ENCODE results near the gene CBFA2T3. TPM values are rescaled to one million over a fixed set of nuclear protein-coding genes. Genes with fewer than 3 reads are reported as not detected.

CBFA2T3 gene
- total RNA-seq, 1 donor from 2014 or later = not detected

DNA sequence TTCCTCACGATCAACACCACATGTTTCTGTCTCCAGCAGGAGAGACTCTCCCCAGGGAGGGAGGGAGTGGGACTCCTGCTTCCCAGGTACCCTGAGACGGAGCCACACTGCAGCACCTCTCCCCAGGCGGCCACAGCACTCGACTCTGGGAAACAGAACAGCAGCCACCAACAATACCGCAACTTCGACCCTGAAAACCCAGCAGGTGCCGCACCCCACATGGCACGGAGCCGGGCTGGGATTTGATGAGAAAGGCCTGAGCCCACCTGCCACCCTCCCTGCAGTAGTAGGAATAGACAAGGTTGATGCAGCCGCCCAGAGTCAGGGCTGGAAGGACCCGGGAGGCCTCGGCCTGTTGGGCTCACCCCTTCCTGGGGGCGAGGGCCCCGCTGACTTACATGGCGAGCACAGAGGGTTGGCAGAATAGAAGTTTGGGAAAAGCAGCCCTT lies 134.7 kb downstream of the CBFA2T3 start:
- no peak for DNase-seq (ENCODE audit: low read depth, low spot score)

- no peak for DNase-seq (ENCODE audit: low read depth, low spot score)
These were observed 135.3 kb downstream of the CBFA2T3 start for GRCh38 chr16:88841521-88842307.

- DNase-seq (ENCODE audit: low read depth, low spot score) = no peak
These were observed 136.3 kb downstream of the CBFA2T3 start for GRCh38 chr16:88840600-88841215.

DNA sequence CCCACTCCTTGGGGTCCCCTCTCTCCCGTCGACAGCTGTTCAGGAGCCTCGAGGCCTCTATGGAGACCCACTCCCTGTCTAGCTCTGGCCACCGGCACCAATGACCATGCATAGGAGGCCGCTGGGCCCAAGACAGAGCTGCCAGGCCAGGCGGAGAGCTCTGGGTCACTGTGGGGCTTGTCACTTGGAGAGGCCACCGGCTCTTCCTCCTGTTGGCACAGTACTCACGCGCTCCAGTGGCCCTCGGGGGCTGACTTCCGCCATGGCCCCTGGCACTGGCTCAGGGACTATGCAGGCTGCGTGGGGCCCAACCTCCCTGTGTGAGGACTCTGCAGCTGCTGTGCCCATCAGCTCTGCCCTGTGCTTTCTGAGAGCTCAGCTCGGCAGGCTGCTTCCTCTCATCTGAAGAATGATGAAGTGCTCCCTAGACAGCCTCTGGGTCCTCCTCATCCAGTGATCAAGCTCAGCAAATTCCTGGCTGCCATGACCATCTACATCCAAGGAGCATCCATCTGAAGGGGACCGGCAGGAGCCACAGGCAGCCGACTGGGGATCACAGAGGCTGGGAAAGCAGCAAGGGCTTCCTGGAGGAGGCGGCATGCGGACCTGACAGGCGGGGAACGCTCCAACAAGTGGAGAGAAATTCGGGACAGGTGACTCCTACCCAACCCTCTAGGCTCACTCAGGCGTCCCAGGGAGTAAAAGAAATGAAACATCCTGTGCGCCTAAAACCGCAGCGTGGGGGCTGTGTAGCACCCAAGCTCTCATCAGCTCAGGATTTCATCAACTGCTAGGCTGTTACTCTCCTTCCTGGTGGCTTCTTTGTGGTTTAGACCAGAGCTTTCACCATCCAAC lies 137.0 kb downstream of the CBFA2T3 start:
- DNase-seq (ENCODE audit: low read depth, low spot score) = no peak

DNA sequence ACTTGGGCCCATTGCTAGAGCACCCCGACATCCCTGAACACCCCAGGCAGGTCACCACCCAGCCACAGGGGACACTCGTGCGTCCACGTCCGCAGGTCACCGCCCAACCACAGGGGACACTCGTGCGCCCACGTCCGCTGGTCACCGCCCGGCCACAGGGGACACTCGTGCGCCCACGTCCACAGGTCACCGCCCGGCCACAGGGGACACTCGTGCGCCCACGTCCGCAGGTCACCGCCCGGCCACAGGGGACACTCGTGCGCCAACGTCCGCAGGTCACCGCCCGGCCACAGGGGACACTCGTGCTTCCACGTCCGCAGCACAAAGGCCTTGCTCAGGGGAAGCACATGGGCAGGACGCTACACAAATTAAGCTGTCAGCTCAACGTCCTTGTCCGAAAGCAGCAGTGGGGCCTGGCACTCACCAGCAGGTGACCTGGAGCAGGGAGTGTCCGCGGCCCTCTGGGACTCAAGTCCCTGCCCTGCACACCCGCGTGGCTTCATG lies 137.9 kb downstream of the CBFA2T3 start:
- DNase-seq (ENCODE audit: low read depth, low spot score) = no peak

- no peak for DNase-seq (ENCODE audit: low read depth, low spot score)
These were observed 138.4 kb downstream of the CBFA2T3 start for GRCh38 chr16:88838566-88838965.

- DNase-seq (ENCODE audit: low read depth, low spot score) = no peak
These were observed 139.2 kb downstream of the CBFA2T3 start for GRCh38 chr16:88837806-88838205.

DNA sequence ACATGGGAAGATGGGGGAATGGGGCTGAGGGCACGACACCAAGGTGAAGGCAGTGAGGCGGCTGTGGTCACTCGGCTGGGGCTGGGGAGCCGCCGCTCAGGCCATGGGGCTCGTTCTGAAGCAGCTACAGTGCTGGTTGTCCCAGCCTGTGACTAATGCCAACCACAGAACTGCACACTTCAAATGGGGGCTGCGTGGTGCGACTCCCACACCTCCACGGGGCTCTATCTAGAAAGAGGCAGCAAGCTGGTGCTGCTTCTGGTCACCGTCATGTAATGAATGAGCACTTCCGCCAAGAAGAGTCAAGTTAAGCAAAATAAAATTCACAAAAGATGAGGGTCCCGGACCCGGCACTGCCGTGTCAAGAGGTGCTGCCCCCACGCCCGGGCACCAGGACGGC lies 140.2 kb downstream of the CBFA2T3 start:
- DNase-seq (ENCODE audit: low read depth, low spot score) = no peak

- DNase-seq (ENCODE audit: low read depth, low spot score) = no peak
These were observed 141.2 kb downstream of the CBFA2T3 start for GRCh38 chr16:88835818-88836217.

GRCh38 chr16:88835383-88835782 lies 141.6 kb downstream of the CBFA2T3 start:
- DNase-seq (ENCODE audit: low read depth, low spot score) = no peak

- no peak for DNase-seq (ENCODE audit: low read depth, low spot score)
These were observed 142.3 kb downstream of the CBFA2T3 start for GRCh38 chr16:88834670-88835069.

DNA sequence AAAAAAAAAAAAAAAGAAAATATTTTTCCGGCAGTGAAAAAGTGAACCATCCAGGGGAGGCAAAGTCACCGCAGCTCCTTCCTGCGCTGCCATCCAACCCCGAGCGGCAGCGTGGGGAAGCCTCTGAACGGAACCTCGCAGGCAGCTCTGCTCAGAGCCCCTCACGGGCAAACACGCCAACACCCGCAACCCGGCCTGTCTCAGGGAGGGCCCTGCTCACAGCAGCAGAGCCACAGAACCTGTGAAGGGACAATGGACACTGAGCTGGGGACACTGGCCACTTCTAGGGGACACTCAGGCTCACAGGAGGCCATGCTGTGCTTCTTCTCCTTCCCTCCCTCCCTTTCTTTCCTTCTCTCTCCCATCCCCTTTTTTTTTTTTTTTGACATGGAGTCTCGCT lies 143.9 kb downstream of the CBFA2T3 start:
- DNase-seq (ENCODE audit: low read depth, low spot score) = no peak

DNA sequence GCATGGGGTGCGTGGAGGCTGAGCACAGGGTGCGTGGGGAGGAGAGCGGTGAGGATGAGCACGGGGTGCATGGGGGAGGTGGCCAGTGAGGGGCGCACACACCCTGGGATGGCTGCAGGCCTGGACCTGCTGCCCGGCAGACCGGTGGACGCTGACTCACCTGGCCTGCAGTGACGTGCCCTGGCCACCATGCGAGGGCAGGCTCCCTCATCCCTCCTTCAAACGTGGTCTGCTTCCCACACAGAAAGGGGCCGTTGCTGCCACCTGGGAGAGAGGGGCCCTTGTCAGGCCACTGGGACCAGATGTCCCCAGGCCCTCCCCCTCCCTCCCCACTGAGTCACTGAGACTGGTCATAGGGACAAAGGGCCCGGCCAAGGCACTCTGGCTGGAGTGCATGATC lies 145.2 kb downstream of the CBFA2T3 start:
- no peak for DNase-seq (ENCODE audit: low read depth, low spot score)

GRCh38 chr16:88830783-88831182 lies 146.2 kb downstream of the CBFA2T3 start:
- no peak for DNase-seq (ENCODE audit: low read depth, low spot score)

GRCh38 chr16:88830258-88830657 lies 146.7 kb downstream of the CBFA2T3 start:
- DNase-seq (ENCODE audit: low read depth, low spot score) = no peak

GRCh38 chr16:88828711-88829110 lies 148.3 kb downstream of the CBFA2T3 start:
- no peak for DNase-seq (ENCODE audit: low read depth, low spot score)

DNA sequence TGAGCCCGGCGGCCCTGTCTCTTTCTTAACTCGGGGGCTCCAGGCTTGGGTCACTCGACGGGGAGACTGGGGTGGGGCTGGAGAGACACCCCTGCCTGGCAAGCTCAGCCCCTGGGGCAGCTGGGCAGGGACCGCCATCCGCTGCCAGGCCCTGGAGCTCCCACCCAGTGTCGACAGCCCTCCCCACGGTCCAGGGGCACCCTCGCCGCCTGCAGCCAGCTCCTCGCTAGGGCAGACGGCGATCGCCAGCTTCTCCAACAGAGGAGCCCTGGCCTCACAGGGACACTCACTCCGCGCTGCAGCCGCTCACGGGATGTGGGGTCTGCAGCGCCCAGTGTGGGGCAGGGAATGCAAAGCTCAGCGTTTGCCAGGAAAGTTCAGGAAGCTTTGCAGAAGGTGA lies 149.3 kb downstream of the CBFA2T3 start:
- no peak for DNase-seq (ENCODE audit: low read depth, low spot score)

GRCh38 chr16:88826070-88826840 lies 150.8 kb downstream of the CBFA2T3 start:
- DNase-seq (ENCODE audit: low read depth, low spot score) = no peak

- DNase-seq (ENCODE audit: low read depth, low spot score) = no peak
These were observed 151.9 kb downstream of the CBFA2T3 start for GRCh38 chr16:88825146-88825545.
